Peyer's patch (tissue), 4 donors: Measurements from ENCODE around the gene SUPV3L1.

ENCODE experiments used
- POLR2A ChIP-seq, 2 donors: fragments of 450-650 bp; IDR thresholded peaks; one replicate each; pipeline ENCODE4 v1.5.1; 2017; ENCODE audit warnings: antibody characterized with exemption in 2 of 2, mild to moderate bottlenecking in 2 of 2, moderate library complexity in 2 of 2
- TF ChIP-seq, protein P1 (sequence below), 6 experiments: fragments of 450-650 bp in 4 of 6; fragments of 200-600 bp in 2 of 6; sonication (generic) in 1 of 6; IDR thresholded peaks; one replicate each; pipeline ENCODE4 v1.5.1; 2017 to 2019; ENCODE audit warnings: antibody characterized with exemption in 6 of 6, mild to moderate bottlenecking in 3 of 6, moderate library complexity in 1 of 6

DNA sequence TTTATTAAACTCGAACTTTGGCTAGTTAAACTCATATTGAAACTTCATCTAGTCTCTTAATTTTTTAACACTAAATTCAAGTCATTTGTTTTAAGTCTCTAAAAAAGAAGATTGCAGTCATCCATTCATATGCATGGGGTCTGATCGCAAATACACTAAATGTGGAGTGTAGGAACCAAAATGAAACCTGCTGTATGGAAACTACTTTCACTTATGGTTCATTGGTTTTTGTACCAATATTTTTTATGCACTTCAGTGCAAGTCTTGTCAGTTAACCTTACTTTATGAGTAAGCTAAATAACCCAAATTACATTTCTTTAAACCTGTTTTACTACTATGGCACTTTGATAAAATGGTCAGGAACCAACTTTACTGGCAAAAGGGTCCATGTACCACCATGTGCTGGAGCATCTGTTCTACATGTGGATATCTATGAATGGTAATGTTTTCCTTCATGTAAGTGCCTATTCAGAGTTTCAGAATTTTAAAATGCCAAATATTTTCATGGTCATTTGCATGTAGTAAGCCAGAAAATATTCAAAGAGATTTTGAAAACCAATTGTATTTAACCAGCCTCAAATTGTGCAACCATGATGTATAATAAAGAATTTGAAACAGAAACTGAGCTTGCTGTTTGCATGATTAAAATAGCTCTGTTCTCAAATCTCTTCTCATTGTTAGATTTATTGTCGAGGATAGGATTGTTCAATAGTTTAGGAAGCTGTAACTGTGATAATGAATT lies 7.6 kb upstream of the SUPV3L1 start:
- TF ChIP-seq, protein P1, sequence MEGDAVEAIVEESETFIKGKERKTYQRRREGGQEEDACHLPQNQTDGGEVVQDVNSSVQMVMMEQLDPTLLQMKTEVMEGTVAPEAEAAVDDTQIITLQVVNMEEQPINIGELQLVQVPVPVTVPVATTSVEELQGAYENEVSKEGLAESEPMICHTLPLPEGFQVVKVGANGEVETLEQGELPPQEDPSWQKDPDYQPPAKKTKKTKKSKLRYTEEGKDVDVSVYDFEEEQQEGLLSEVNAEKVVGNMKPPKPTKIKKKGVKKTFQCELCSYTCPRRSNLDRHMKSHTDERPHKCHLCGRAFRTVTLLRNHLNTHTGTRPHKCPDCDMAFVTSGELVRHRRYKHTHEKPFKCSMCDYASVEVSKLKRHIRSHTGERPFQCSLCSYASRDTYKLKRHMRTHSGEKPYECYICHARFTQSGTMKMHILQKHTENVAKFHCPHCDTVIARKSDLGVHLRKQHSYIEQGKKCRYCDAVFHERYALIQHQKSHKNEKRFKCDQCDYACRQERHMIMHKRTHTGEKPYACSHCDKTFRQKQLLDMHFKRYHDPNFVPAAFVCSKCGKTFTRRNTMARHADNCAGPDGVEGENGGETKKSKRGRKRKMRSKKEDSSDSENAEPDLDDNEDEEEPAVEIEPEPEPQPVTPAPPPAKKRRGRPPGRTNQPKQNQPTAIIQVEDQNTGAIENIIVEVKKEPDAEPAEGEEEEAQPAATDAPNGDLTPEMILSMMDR (IDR thresholded peaks at IDR 0.05), result no peak
- no peak for TF ChIP-seq POLR2A (IDR thresholded peaks at IDR 0.05)
